Measurements from ENCODE around the gene TLCD5. TPM values are rescaled to one million over a fixed set of nuclear protein-coding genes. Genes with fewer than 3 reads are reported as not detected.

TLCD5 gene
- total RNA-seq (2014; rRNA removed; shearing (Covaris generic)): 7.7 and 8.6 TPM in 2 replicates
- polyA plus RNA-seq (2015; cell fraction: cytosol; rRNA removed): 8.7 and 9.0 TPM in 2 replicates
- polyA plus RNA-seq (2015; cell fraction: nucleus; rRNA removed): 24.6 and 24.8 TPM in 2 replicates

- DNase-seq (ENCODE audit: low read depth): peak; percentile 71
Observed at GRCh38 chr11:120324932-120325810, at the start of gene TLCD5. TSS of gene TLCD5 (plus strand) at chr11:120325299. CDS start at chr11:120327442, 2,143 bp downstream.

DNA sequence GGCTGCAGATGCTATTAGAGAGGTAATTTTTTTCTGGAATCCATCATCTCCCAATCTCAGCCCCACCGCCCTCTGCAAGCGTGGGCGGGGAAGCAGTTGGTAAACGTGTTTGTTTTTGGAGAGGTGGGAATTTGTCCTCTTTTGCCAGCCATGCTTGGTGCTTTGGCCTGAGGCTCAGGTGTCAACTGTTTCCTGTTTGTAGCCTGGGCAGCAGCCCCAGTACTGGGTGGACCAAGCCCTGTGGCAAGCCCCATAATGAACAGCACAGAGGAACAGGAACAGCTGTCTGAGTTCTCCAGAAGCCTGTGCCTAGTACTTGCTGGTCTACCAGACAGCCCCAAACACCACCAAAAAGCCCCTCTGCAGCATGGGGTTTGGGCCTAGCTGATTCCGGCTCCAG lies 45.6 kb upstream of the TLCD5 start:
- DNase-seq (ENCODE audit: low read depth): no peak

DNA sequence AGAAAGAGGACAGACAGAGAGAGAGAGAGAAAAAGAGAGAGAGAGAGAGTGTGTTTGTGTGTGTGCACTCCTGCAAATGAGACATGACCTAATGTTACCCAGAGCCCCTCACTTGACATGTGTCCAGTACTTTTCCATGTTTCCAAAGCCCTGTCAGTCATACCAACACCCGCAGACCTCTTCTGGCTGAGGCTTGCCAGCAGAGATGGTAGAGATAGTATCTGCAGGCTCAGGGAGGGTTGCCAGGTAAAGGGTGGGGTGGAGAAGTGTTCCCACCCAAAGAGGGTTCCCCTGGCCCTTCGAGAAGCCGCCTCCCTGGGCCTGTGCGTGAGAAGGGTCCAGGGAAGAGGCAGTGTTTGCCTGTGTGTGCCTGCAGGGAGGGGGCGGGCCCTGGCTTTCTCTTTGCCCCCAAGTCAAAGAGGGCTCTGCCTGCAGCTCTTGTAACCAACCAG lies 44.5 kb upstream of the TLCD5 start:
- DNase-seq (ENCODE audit: low read depth): no peak

DNA sequence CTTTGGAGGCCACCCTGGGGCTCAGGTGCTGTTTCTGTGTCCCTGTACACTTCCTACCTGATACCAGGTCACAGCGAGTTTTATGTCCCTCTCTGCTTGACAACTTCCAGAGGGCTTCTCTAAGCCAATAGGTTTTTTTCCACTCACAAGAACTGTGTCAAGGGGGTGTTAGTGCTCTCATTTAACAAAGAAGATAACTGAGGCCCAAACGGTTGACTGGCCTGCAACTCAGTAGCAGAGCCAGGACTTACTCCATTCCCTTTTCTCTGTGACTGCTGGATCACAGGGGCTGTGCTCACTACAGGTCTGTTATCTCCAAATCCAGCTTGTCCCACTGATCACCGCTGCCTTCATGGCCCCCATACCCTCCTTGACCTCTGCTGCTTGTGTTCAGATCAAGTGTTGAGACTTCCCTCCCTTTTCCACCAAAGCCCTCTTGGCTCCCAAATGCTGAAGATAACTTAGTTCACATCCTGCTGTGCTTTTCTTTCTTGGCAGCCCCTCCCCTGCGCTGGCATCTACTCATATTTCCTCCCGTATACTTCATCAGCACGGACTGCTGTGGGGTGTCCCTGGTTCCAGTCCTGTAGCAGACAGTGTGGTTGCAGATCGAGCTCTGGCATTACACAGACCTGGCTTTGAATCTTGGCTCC lies 43.8 kb upstream of the TLCD5 start:
- DNase-seq (ENCODE audit: low read depth): peak; percentile 34

GRCh38 chr11:120283124-120283523 lies 42.0 kb upstream of the TLCD5 start:
- no peak for DNase-seq (ENCODE audit: low read depth)

- DNase-seq (ENCODE audit: low read depth): no peak
Observed at GRCh38 chr11:120284272-120284671, 40.8 kb upstream of the TLCD5 start.

GRCh38 chr11:120285256-120285655 lies 39.8 kb upstream of the TLCD5 start:
- no peak for DNase-seq (ENCODE audit: low read depth)

DNA sequence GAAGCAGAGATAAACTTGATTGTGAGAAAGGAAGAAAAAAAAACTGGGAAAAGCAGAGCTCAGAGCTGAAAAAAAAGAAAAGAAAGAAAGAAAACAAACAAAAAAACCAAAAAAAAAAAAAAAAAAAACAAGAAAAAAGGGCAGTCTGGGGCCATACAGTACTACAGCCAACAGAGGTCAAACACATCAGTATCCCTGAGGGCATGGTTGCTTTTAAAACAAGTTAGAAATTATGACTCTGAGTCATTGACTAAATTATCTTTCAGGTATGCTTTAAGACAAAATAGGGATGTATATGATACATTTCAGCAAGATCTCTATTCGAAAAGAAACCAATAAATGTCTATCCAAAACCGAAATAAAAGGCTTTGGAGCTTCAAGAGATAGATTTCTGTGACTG lies 37.1 kb upstream of the TLCD5 start:
- DNase-seq (ENCODE audit: low read depth): no peak

- no peak for DNase-seq (ENCODE audit: low read depth)
Observed at GRCh38 chr11:120289426-120289825, 35.7 kb upstream of the TLCD5 start.

GRCh38 chr11:120290956-120291355 lies 34.1 kb upstream of the TLCD5 start:
- DNase-seq (ENCODE audit: low read depth): no peak

- DNase-seq (ENCODE audit: low read depth): no peak
Observed at GRCh38 chr11:120293038-120293800, 31.9 kb upstream of the TLCD5 start.

GRCh38 chr11:120294096-120294495 lies 31.0 kb upstream of the TLCD5 start:
- DNase-seq (ENCODE audit: low read depth): no peak

DNA sequence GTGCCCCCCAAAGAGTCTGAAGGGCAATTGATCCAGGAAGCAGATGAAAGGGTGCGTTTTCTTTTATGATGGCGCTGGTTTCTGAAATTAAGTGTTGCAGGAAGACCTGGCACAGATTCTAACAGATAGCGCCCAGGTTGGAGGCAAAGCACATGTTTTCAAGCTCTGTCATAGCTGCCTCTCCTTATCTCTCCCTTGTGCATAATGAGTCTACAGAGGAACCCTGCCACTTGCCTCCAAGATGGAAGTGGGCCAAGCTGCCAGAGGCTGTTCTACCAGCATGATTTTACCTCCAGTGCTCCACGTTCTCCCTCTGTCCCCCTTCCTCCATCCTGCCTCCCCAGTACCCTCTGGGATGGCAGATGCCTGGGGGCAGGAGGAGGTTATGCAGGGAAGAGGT lies 30.0 kb upstream of the TLCD5 start:
- DNase-seq (ENCODE audit: low read depth): no peak

GRCh38 chr11:120296554-120296953 lies 28.5 kb upstream of the TLCD5 start:
- DNase-seq (ENCODE audit: low read depth): no peak

DNA sequence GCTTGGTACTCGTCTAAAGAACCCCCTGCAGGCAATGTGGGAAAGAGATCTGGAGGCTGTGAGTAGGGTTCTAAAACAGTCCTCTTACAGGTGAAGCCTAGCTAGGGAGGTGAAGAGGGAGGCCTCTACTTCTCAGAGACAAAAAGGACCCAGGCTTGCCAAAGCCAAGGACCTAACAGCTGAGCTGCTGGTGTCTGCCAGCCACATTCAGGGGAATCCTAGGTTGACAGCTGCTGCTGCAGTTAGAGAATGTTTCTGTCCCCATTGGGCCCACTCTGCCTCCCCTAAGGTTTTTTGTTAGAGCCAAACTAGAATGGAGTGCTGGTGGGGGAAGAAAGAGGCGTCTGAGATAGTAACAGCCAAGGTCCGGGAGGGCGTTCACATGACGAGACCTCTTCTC lies 26.6 kb upstream of the TLCD5 start:
- DNase-seq (ENCODE audit: low read depth): no peak

- DNase-seq (ENCODE audit: low read depth): no peak
Observed at GRCh38 chr11:120302001-120302805, 22.9 kb upstream of the TLCD5 start.

DNA sequence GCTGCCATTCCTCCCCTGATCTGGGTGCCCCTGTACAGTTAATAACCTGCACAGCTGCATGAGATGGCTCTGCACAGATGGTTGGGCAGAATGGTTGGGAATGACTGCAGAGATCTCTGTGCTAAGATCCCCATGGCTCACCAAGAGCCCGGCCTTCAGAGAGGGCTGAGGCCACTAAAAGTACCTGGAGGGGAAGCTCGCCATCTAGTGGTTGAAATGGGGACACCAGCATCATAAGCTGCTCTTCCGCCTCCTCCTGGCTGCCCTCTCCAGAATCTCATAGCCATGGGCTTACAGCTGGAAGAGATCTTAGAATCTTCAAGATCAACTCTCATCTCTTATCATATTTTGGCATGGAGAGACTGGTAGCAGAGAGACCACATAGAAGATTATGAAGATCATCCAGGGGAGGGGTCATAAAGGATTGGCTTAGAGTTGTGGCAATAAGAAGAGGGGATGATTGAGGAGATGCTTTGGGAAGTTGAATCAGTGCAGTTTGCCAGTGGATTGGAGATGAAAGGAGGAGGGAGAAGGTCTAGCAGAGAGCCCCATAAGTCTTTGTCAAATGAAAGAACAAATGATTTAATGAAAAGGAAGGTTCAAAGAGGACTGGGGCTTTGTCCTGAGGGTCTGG lies 22.0 kb upstream of the TLCD5 start:
- peak; percentile 76 for DNase-seq (ENCODE audit: low read depth)

- peak; percentile 55 for DNase-seq (ENCODE audit: low read depth)
Observed at GRCh38 chr11:120304526-120304925, 20.6 kb upstream of the TLCD5 start.

- no peak for DNase-seq (ENCODE audit: low read depth)
Observed at GRCh38 chr11:120305286-120305685, 19.8 kb upstream of the TLCD5 start.

GRCh38 chr11:120306519-120307242 lies 18.4 kb upstream of the TLCD5 start:
- DNase-seq (ENCODE audit: low read depth): peak; percentile 94

Measured in HT1080 (cell line).